B cell (primary cell): ENCODE measurements around the gene RASSF3.

ENCODE experiments used
- EZH2 ChIP-seq: IDR thresholded peaks from 2 replicates; pipeline ENCODE4 v1.6.1; 2012; ENCODE audit warnings: borderline replicate concordance, low read depth, mild to moderate bottlenecking, moderate library complexity, low read length; ENCODE audit not compliant: insufficient read depth, poor library complexity, severe bottlenecking
- TF ChIP-seq, protein P1 (sequence below): fragments of 200-600 bp; IDR thresholded peaks from one replicate; pipeline ENCODE4 v1.8.0; 2022; ENCODE audit warnings: antibody characterized with exemption, mild to moderate bottlenecking

DNA sequence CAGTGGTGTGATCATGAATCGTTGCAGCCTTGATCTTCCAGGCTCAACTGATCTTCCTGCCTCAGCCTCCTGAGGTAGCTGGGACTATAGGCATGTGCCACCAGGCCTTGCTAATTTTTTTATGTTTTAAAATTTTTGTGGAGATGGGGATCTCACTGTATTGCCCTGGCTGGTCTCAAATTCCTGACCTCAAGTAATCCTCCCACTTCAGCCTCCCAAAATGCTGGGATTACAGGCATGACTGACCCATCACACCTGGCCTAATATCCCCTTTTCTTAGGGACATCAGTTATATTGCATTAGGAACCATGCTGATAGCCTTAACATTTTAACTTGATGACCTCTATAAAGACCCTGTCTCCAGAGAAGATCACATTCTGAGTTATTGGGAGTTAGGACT, 42.8 kb downstream of the RASSF3 start:
- TF ChIP-seq EZH2 = no peak
- TF ChIP-seq, protein P1, sequence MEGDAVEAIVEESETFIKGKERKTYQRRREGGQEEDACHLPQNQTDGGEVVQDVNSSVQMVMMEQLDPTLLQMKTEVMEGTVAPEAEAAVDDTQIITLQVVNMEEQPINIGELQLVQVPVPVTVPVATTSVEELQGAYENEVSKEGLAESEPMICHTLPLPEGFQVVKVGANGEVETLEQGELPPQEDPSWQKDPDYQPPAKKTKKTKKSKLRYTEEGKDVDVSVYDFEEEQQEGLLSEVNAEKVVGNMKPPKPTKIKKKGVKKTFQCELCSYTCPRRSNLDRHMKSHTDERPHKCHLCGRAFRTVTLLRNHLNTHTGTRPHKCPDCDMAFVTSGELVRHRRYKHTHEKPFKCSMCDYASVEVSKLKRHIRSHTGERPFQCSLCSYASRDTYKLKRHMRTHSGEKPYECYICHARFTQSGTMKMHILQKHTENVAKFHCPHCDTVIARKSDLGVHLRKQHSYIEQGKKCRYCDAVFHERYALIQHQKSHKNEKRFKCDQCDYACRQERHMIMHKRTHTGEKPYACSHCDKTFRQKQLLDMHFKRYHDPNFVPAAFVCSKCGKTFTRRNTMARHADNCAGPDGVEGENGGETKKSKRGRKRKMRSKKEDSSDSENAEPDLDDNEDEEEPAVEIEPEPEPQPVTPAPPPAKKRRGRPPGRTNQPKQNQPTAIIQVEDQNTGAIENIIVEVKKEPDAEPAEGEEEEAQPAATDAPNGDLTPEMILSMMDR = no peak
